Gastroesophageal sphincter (tissue), 4 donors: ENCODE results near the gene FAM168B. TPM values are rescaled to one million over a fixed set of nuclear protein-coding genes. Genes with fewer than 3 reads are reported as not detected.

ENCODE experiments used
- ATAC-seq: fragments of 150-250 bp; one replicate; pipeline ENCODE4 v1.9.1; 2016; ENCODE audit warnings: mild to moderate bottlenecking, moderate library complexity
- H3K27ac ChIP-seq, 4 donors: fragments of 200-600 bp; sonication (generic) in 3 of 4; 1 replicate in 3 of 4; 2 replicates in 1 of 4; pipeline ENCODE4 v1.5.1; 2016 to 2019
- H3K27me3 ChIP-seq: fragments of 200-600 bp; sonication (generic); one replicate; pipeline ENCODE4 v1.5.1; 2019
- H3K36me3 ChIP-seq, 2 donors: fragments of 200-600 bp; sonication (generic); one replicate each; pipeline ENCODE4 v1.5.1; 2019; ENCODE audit warnings: control low read depth in 1 of 2
- H3K4me1 ChIP-seq, 3 donors: fragments of 200-600 bp; sonication (generic); 1 replicate in 2 of 3; 2 replicates in 1 of 3; pipeline ENCODE4 v1.5.1; 2016 to 2019; ENCODE audit warnings: control low read depth in 2 of 3
- H3K4me3 ChIP-seq, 2 donors: fragments of 200-600 bp; sonication (generic); one replicate each; pipeline ENCODE4 v1.5.1; 2019; ENCODE audit warnings: mild to moderate bottlenecking in 1 of 2, moderate library complexity in 1 of 2
- H3K9me3 ChIP-seq, 3 donors: fragments of 200-600 bp; sonication (generic); one replicate each; pipeline ENCODE4 v1.5.1; 2017 to 2019; ENCODE audit warnings: control low read depth in 2 of 3
- EP300 ChIP-seq: sonication (generic); formaldehyde crosslinking; IDR thresholded peaks from one replicate; pipeline ENCODE4 v1.6.1; 2017; ENCODE audit warnings: antibody characterized with exemption, mild to moderate bottlenecking
- POLR2A ChIP-seq, 2 donors: fragments of 450-650 bp; IDR thresholded peaks; one replicate each; pipeline ENCODE4 v1.6.1; 2017; ENCODE audit warnings: antibody characterized with exemption in 2 of 2, mild to moderate bottlenecking in 2 of 2, moderate library complexity in 1 of 2
- POLR2AphosphoS5 ChIP-seq: sonication (generic); formaldehyde crosslinking; IDR thresholded peaks from one replicate; pipeline ENCODE4 v1.6.1; 2017; ENCODE audit warnings: antibody characterized with exemption
- WGBS, 2 donors: methylation state at CpG; one replicate each; pipeline ENCODE4 v1.1.5; 2018; ENCODE audit warnings: low coverage in 1 of 2; 5-methylcytosine and 5-hydroxymethylcytosine counted together
- total RNA-seq, 4 donors: library from RNA; depleted of rRNA; stranded (reverse); fragments of >200 nt; gene quantifications; one replicate each; pipeline ENCODE4 v1.1.0, GENCODE V29; 2016
- TF ChIP-seq, protein P1 (sequence below), 4 experiments: fragments of 200-600 bp in 2 of 4; fragments of 450-650 bp in 2 of 4; sonication (generic) in 1 of 4; IDR thresholded peaks; one replicate each; pipeline ENCODE4 v1.5.1; 2017 to 2019; ENCODE audit warnings: antibody characterized with exemption in 4 of 4, mild to moderate bottlenecking in 2 of 4, moderate library complexity in 2 of 4

FAM168B gene
- total RNA-seq, 4 donors from 2014 or later: 184 to 244 (median 198) TPM

GRCh38 chr2:131046918-131047652 lies 46.2 kb downstream of the FAM168B start:
- H3K27me3 ChIP-seq: no peaks in the 10 kb centered on the region
- H3K27ac ChIP-seq: no peak overlapping the region
- no peak for TF ChIP-seq POLR2A (IDR thresholded peaks at IDR 0.05)
- TF ChIP-seq POLR2AphosphoS5: no peak
- no peak for TF ChIP-seq EP300
- TF ChIP-seq, protein P1, sequence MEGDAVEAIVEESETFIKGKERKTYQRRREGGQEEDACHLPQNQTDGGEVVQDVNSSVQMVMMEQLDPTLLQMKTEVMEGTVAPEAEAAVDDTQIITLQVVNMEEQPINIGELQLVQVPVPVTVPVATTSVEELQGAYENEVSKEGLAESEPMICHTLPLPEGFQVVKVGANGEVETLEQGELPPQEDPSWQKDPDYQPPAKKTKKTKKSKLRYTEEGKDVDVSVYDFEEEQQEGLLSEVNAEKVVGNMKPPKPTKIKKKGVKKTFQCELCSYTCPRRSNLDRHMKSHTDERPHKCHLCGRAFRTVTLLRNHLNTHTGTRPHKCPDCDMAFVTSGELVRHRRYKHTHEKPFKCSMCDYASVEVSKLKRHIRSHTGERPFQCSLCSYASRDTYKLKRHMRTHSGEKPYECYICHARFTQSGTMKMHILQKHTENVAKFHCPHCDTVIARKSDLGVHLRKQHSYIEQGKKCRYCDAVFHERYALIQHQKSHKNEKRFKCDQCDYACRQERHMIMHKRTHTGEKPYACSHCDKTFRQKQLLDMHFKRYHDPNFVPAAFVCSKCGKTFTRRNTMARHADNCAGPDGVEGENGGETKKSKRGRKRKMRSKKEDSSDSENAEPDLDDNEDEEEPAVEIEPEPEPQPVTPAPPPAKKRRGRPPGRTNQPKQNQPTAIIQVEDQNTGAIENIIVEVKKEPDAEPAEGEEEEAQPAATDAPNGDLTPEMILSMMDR (IDR thresholded peaks at IDR 0.05): no peak
- H3K36me3 ChIP-seq: peaks cover 0 to 96% of the 10 kb centered on the region in 2 donors
- H3K4me3 ChIP-seq: no peak overlapping the region
- no peaks in the 10 kb centered on the region for H3K9me3 ChIP-seq
- ATAC-seq: no peak
- 93 to 100% methylated on average over 1 to 4 of the region's 18 CpGs for whole genome bisulfite sequencing, 2 donors
- no peaks in the 10 kb centered on the region for H3K4me1 ChIP-seq

GRCh38 chr2:131046028-131046917 lies 47.0 kb downstream of the FAM168B start:
- ATAC-seq: no peak
- Histone ChIP-seq H3K36me3 (peaks cover 0 to 96% of the 10 kb centered on the region in 2 donors), H3K27me3 (no peaks in the 10 kb centered on the region), H3K4me3 (no peak overlapping the region), H3K4me1 (no peaks in the 10 kb centered on the region), H3K27ac (no peak overlapping the region), H3K9me3 (no peaks in the 10 kb centered on the region)
- TF ChIP-seq POLR2A (IDR thresholded peaks at IDR 0.05) (no peak), POLR2AphosphoS5 (no peak), EP300 (no peak)
- TF ChIP-seq, protein P1 (IDR thresholded peaks at IDR 0.05): no peak
- 82 to 83% methylated on average over 8 to 10 of the region's 32 CpGs for WGBS, 2 donors

GRCh38 chr2:131045286-131046027 lies 47.8 kb downstream of the FAM168B start:
- no peak overlapping the region for H3K4me3 ChIP-seq
- no peak for ATAC-seq
- no peak overlapping the region for H3K27ac ChIP-seq
- no peaks in the 10 kb centered on the region for H3K9me3 ChIP-seq
- WGBS, 2 donors: 60 to 90% methylated on average over 1 to 2 of the region's 8 CpGs
- no peaks in the 10 kb centered on the region for H3K27me3 ChIP-seq
- no peaks in the 10 kb centered on the region for H3K4me1 ChIP-seq
- H3K36me3 ChIP-seq: peaks cover 0 to 94% of the 10 kb centered on the region in 2 donors
- TF ChIP-seq, protein P1 (IDR thresholded peaks at IDR 0.05): no peak
- TF ChIP-seq POLR2A (IDR thresholded peaks at IDR 0.05) (no peak), POLR2AphosphoS5 (no peak), EP300 (no peak)

- no peaks in the 10 kb centered on the region for H3K9me3 ChIP-seq
- H3K4me3 ChIP-seq: no peak overlapping the region
- TF ChIP-seq, protein P1 (IDR thresholded peaks at IDR 0.05): no peak
- TF ChIP-seq POLR2A (IDR thresholded peaks at IDR 0.05) (no peak), POLR2AphosphoS5 (no peak), EP300 (no peak)
- no peaks in the 10 kb centered on the region for H3K4me1 ChIP-seq
- no peak overlapping the region for H3K27ac ChIP-seq
- no peak for ATAC-seq
- peaks cover 0 to 93% of the 10 kb centered on the region in 2 donors for H3K36me3 ChIP-seq
- no peaks in the 10 kb centered on the region for H3K27me3 ChIP-seq
- 94 to 100% methylated on average over 1 to 7 of the region's 11 CpGs for WGBS, 2 donors
These were observed 48.5 kb downstream of the FAM168B start for GRCh38 chr2:131044757-131045150.
